Smooth muscle cell (in vitro differentiated cells): ENCODE results near the gene GPC3. TPM values are rescaled to one million over a fixed set of nuclear protein-coding genes. Genes with fewer than 3 reads are reported as not detected.

Source experiments
- DNase-seq: peaks from one replicate; lab custom pipeline; 2025; ENCODE audit not compliant: unreplicated experiment; lab: John Stamatoyannopoulos, UW
- H2AFZ ChIP-seq: fragments of 200-600 bp; sonication (generic); 2 replicates; pipeline ENCODE4 v1.6.0; 2016; ENCODE audit warnings: antibody characterized with exemption, low read depth, mild to moderate bottlenecking
- H3F3A ChIP-seq: fragments of 200-600 bp; sonication (generic); 2 replicates; pipeline ENCODE4 v1.6.0; 2017; ENCODE audit warnings: antibody characterized with exemption, low read depth
- H3K27ac ChIP-seq: fragments of 200-600 bp; sonication (generic); 2 replicates; pipeline ENCODE4 v1.5.1; 2016; ENCODE audit warnings: low read depth, mild to moderate bottlenecking
- H3K27me3 ChIP-seq: fragments of 200-600 bp; sonication (generic); 2 replicates; pipeline ENCODE4 v1.6.1; 2016; ENCODE audit warnings: low read depth, mild to moderate bottlenecking
- H3K36me3 ChIP-seq: fragments of 200-600 bp; sonication (generic); 2 replicates; pipeline ENCODE4 v1.5.1; 2016; ENCODE audit warnings: low read depth
- H3K4me1 ChIP-seq: fragments of 200-600 bp; sonication (generic); 2 replicates; pipeline ENCODE4 v1.5.1; 2016; ENCODE audit warnings: low read depth
- H3K4me2 ChIP-seq: fragments of 200-600 bp; sonication (generic); 2 replicates; pipeline ENCODE4 v1.6.0; 2016; ENCODE audit warnings: mild to moderate bottlenecking
- H3K4me3 ChIP-seq: fragments of 200-600 bp; sonication (generic); 2 replicates; pipeline ENCODE4 v1.5.1; 2016; ENCODE audit warnings: mild to moderate bottlenecking
- H3K79me2 ChIP-seq: fragments of 200-600 bp; sonication (generic); 2 replicates; pipeline ENCODE4 v1.6.0; 2016; ENCODE audit warnings: low read depth, mild to moderate bottlenecking
- H3K9ac ChIP-seq: fragments of 200-600 bp; sonication (generic); 2 replicates; pipeline ENCODE4 v1.6.0; 2016; ENCODE audit warnings: low read depth
- H3K9me3 ChIP-seq: fragments of 200-600 bp; sonication (generic); replicated peaks from 2 replicates; pipeline ENCODE4 v1.5.1; 2016; ENCODE audit warnings: low read depth
- H4K20me1 ChIP-seq: fragments of 200-600 bp; sonication (generic); 2 replicates; pipeline ENCODE4 v1.6.0; 2016; ENCODE audit warnings: low read depth
- CTCF ChIP-seq: fragments of 200-600 bp; sonication (generic); IDR thresholded peaks from 2 replicates; pipeline ENCODE4 v1.5.1; 2017; ENCODE audit warnings: borderline replicate concordance, mild to moderate bottlenecking, antibody characterized with exemption; ENCODE audit not compliant: insufficient read depth, poor library complexity, severe bottlenecking
- WGBS: methylation state at CpG from one replicate; pipeline ENCODE4 v1.1.7; 2016; ENCODE audit warnings: low lambda C conversion rate; 5-methylcytosine and 5-hydroxymethylcytosine counted together
- polyA plus RNA-seq: library from polyadenylated mRNA; unstranded; fragments of >200 nt; fragmentation: Nextera tagmentation; extraction: Ambion mirVana; gene quantifications from 2 replicates; pipeline ENCODE4 v1.2.1, GENCODE V29; 2016
- total RNA-seq: library from RNA; depleted of rRNA; stranded (reverse); fragments of >200 nt; gene quantifications from 2 replicates; pipeline ENCODE4 v1.2.3, GENCODE V29; 2014

The GPC3 gene
- total and polyA plus RNA-seq, 2 experiments from 2014 or later, result 120 to 191 TPM

DNA sequence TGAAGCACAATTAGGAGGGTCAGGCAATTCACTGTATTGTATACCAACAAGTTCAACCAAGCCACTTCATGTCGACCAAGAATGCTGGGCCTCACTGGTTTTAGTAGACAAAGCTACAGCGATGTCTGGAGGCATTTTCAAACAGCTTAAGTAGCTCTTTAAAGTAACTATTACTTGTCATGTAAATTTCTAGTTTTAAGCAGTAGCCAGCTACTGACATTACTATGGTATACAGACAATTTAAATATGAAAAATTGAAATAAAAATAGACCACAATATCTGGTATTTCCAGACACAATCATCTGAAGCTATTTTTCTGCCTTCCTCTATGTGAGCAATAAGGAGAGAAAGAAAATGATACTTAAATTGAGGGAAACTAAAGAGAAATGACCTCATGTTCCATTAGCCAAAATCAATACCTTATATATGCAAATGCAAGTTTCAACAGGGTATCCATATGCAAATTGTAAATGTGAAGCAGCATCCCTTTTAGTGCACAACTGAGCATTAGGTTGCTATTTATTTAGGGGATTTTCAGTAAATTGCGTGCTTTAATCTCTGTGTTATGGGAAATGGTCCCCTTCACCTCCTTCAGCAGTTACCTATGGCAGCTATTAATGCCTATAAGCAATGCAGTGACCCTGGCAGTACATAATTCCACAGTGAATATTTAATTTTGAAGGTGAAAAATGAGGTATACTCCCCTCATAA lies 119.5 kb downstream of the GPC3 start:
- no peak overlapping the region for H3K9ac ChIP-seq
- no peak for TF ChIP-seq CTCF
- DNase-seq, result no peak
- H3K27me3 ChIP-seq, result no peaks in the 10 kb centered on the region
- H3K36me3 ChIP-seq, result no peaks in the 10 kb centered on the region
- no peaks in the 10 kb centered on the region for H3K4me1 ChIP-seq
- H3K4me3 ChIP-seq, result no peak overlapping the region
- no peak overlapping the region for H2AFZ ChIP-seq
- no peak overlapping the region for H3K27ac ChIP-seq
- H3K4me2 ChIP-seq, result no peak overlapping the region
- H3F3A ChIP-seq, result no peaks in the 10 kb centered on the region
- H3K79me2 ChIP-seq, result no peaks in the 10 kb centered on the region
- no peaks in the 10 kb centered on the region for H4K20me1 ChIP-seq
- H3K9me3 ChIP-seq, result no peaks in the 10 kb centered on the region
- 32% methylated on average over 3 of the region's 3 CpGs for WGBS

GRCh38 chrX:133864236-133864635 lies 121.2 kb downstream of the GPC3 start:
- WGBS, result 90% methylated on average over 2 of the region's 2 CpGs

GRCh38 chrX:133859860-133860259 lies 125.5 kb downstream of the GPC3 start:
- peak overlapping the region; percentile 8 for H3K4me2 ChIP-seq
- no peaks in the 10 kb centered on the region for H3K79me2 ChIP-seq
- no peak overlapping the region for H2AFZ ChIP-seq
- H3K27ac ChIP-seq, result peak overlapping the region; percentile 22
- no peaks in the 10 kb centered on the region for H3F3A ChIP-seq
- H4K20me1 ChIP-seq, result no peaks in the 10 kb centered on the region
- WGBS, result 53% methylated on average over 7 of the region's 7 CpGs
- no peaks in the 10 kb centered on the region for H3K27me3 ChIP-seq
- no peak overlapping the region for H3K4me3 ChIP-seq
- no peaks in the 10 kb centered on the region for H3K36me3 ChIP-seq
- TF ChIP-seq CTCF, result no peak
- no peaks in the 10 kb centered on the region for H3K9me3 ChIP-seq
- no peaks in the 10 kb centered on the region for H3K4me1 ChIP-seq
- no peak for DNase-seq
- no peak overlapping the region for H3K9ac ChIP-seq

More at GRCh38 chrX:133864236-133864635, 121.2 kb downstream of the GPC3 start:
- Histone ChIP-seq H3K4me2 (no peak overlapping the region), H3K9me3 (no peaks in the 10 kb centered on the region), H3K4me3 (no peak overlapping the region), H3F3A (no peaks in the 10 kb centered on the region), H3K9ac (no peak overlapping the region), H3K36me3 (no peaks in the 10 kb centered on the region), H4K20me1 (no peaks in the 10 kb centered on the region), H3K27ac (no peak overlapping the region), H3K27me3 (no peaks in the 10 kb centered on the region), H2AFZ (no peak overlapping the region), H3K4me1 (no peaks in the 10 kb centered on the region), H3K79me2 (no peaks in the 10 kb centered on the region)
- no peak for DNase-seq
- no peak for TF ChIP-seq CTCF

- DNase-seq, result no peak
- no peaks in the 10 kb centered on the region for H3K27me3 ChIP-seq
- 79% methylated on average over 3 of the region's 3 CpGs for WGBS
- H2AFZ ChIP-seq, result no peak overlapping the region
- no peaks in the 10 kb centered on the region for H3K79me2 ChIP-seq
- H3K27ac ChIP-seq, result no peak overlapping the region
- no peak overlapping the region for H3K9ac ChIP-seq
- H3K4me1 ChIP-seq, result no peaks in the 10 kb centered on the region
- H3F3A ChIP-seq, result no peaks in the 10 kb centered on the region
- no peaks in the 10 kb centered on the region for H3K9me3 ChIP-seq
- H3K4me3 ChIP-seq, result no peak overlapping the region
- H3K36me3 ChIP-seq, result no peaks in the 10 kb centered on the region
- H3K4me2 ChIP-seq, result peak overlapping the region; percentile 8
- no peaks in the 10 kb centered on the region for H4K20me1 ChIP-seq
- TF ChIP-seq CTCF, result no peak
Measured at GRCh38 chrX:133859336-133859735, 126.1 kb downstream of the GPC3 start.
